ENCODE results near the gene OVCH2. TPM values are rescaled to one million over a fixed set of nuclear protein-coding genes. Genes with fewer than 3 reads are reported as not detected.

The OVCH2 gene
- total and polyA plus RNA-seq, 2 experiments from 2014 or later = 0.42 to 1.3 TPM

DNA sequence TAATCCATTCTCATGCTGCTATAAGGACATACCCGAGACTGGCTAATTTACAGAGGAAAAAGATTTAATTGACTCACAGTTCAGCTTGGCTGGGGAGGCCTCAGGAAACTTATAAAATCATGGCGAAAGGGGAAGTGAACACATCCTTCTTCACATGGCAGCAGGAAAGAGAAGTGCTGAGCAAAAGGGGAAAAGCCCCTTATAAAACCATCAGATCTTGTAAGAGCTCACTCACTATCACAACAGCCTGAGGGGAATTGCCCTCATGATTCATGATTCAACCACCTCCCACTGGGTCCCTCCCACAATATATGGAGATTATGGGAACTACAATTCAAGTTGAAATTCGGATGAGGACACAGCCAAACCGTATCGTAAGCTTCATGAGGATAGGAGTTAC lies 29.2 kb downstream of the OVCH2 start (continued):
- TF ChIP-seq, protein P1, sequence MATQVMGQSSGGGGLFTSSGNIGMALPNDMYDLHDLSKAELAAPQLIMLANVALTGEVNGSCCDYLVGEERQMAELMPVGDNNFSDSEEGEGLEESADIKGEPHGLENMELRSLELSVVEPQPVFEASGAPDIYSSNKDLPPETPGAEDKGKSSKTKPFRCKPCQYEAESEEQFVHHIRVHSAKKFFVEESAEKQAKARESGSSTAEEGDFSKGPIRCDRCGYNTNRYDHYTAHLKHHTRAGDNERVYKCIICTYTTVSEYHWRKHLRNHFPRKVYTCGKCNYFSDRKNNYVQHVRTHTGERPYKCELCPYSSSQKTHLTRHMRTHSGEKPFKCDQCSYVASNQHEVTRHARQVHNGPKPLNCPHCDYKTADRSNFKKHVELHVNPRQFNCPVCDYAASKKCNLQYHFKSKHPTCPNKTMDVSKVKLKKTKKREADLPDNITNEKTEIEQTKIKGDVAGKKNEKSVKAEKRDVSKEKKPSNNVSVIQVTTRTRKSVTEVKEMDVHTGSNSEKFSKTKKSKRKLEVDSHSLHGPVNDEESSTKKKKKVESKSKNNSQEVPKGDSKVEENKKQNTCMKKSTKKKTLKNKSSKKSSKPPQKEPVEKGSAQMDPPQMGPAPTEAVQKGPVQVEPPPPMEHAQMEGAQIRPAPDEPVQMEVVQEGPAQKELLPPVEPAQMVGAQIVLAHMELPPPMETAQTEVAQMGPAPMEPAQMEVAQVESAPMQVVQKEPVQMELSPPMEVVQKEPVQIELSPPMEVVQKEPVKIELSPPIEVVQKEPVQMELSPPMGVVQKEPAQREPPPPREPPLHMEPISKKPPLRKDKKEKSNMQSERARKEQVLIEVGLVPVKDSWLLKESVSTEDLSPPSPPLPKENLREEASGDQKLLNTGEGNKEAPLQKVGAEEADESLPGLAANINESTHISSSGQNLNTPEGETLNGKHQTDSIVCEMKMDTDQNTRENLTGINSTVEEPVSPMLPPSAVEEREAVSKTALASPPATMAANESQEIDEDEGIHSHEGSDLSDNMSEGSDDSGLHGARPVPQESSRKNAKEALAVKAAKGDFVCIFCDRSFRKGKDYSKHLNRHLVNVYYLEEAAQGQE (IDR thresholded peaks at IDR 0.05; ENCODE audit: unreplicated experiment) = no peak
- TF ChIP-seq, protein P2, sequence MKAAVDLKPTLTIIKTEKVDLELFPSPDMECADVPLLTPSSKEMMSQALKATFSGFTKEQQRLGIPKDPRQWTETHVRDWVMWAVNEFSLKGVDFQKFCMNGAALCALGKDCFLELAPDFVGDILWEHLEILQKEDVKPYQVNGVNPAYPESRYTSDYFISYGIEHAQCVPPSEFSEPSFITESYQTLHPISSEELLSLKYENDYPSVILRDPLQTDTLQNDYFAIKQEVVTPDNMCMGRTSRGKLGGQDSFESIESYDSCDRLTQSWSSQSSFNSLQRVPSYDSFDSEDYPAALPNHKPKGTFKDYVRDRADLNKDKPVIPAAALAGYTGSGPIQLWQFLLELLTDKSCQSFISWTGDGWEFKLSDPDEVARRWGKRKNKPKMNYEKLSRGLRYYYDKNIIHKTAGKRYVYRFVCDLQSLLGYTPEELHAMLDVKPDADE (IDR thresholded peaks at IDR 0.05) = no peak

DNA sequence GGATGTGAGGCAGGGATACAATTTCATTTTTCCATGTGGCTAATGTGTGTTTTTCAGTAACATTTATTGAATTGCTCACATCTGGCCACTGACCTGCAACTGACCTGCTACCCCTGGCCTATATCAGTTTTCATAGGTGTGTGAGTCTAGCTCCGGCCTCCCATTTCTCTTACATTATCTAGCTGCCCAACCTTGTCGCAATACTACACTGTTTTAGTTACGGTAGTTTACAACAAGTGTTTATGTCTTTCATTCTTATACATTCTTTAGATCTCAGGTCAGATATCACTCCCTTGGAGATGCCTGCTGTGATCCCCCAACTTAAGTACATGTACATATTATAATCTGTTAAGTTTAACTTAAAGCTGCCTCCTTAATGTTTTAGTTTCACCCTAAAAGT lies 30.6 kb downstream of the OVCH2 start:
- Histone ChIP-seq H3K27ac (ENCODE audit: low read depth) (no peak overlapping the region), H3K4me1 (ENCODE audit: insufficient read depth) (peaks cover 44% of the 10 kb centered on the region), H3K9me2 (ENCODE audit: insufficient read depth) (no peaks in the 10 kb centered on the region; the same call in 1 of the 2 replicates), H3K36me3 (ENCODE audit: insufficient read depth) (no peaks in the 10 kb centered on the region), H4K20me1 (replicated peaks; ENCODE audit: insufficient read depth) (no peaks in the 10 kb centered on the region), H3K4me2 (no peak overlapping the region), H3K79me2 (replicated peaks; ENCODE audit: insufficient read depth) (no peaks in the 10 kb centered on the region), H3F3A (replicated peaks; ENCODE audit: low read depth) (0 out of 2 replicates have a peak, but pooled peaks cover 3% of the 10 kb centered on the region), H2AFZ (no peak overlapping the region), H3K4me3 (no peak overlapping the region), H3K27me3 (ENCODE audit: insufficient read depth) (no peaks in the 10 kb centered on the region)
- Mint-ChIP-seq H3K4me3 (no peak overlapping the region), H3K27me3 (ENCODE audit: insufficient read depth, low read depth, poor library complexity) (peaks cover 16% of the 10 kb centered on the region), H3K4me1 (peaks cover 42% of the 10 kb centered on the region), H3K9me3 (no peaks in the 10 kb centered on the region), H3K27ac (no peak overlapping the region), H3K36me3 (ENCODE audit: low read depth) (peaks cover 2% of the 10 kb centered on the region; the same call in 1 of the 3 replicates)
- DNase-seq (ENCODE audit: low spot score) (no peak), ATAC-seq (no peak)
- TF ChIP-seq, protein P2 (IDR thresholded peaks at IDR 0.05) = no peak
- TF ChIP-seq STAT1 (IDR thresholded peaks at IDR 0.05; ENCODE audit: unreplicated experiment) (no peak), EZH2phosphoT487 (IDR thresholded peaks at IDR 0.05; ENCODE audit: unreplicated experiment) (no peak), ZNF114 (CRISPR knock-in tag; IDR thresholded peaks at IDR 0.05) (no peak), ZNF331 (CRISPR knock-in tag; IDR thresholded peaks at IDR 0.05; ENCODE audit: low read depth) (no peak)
